ENCODE results near the gene ARL15. TPM values are rescaled to one million over a fixed set of nuclear protein-coding genes. Genes with fewer than 3 reads are reported as not detected.

The ARL15 gene
- total and polyA plus RNA-seq, 5 donors from 2014 or later = 16.5 to 27.7 (median 19.1) TPM

- ATAC-seq (ENCODE audit: low read depth in 2 of 2) (no peak), DNase-seq (no peak)
- no peaks in the 10 kb centered on the region for H3K36me3 ChIP-seq (ENCODE audit: control insufficient read depth, insufficient read depth, low read length)
- Mint-ChIP-seq H3K4me1 (peaks cover 0 to 21% (median 5%) of the 10 kb centered on the region in 4 donors), H3K27ac (no peak overlapping the region), H3K36me3 (peaks cover 16% of the 10 kb centered on the region), H3K9me3 (no peaks in the 10 kb centered on the region), H3K27me3 (no peaks in the 10 kb centered on the region), H3K4me3 (no peak overlapping the region)
- no peaks in the 10 kb centered on the region for H3K27me3 ChIP-seq (ENCODE audit: control insufficient read depth, insufficient read depth, low read length)
- H3K4me1 ChIP-seq (ENCODE audit: control insufficient read depth, insufficient read depth, low read length, poor library complexity, severe bottlenecking) = no peaks in the 10 kb centered on the region
- no peak overlapping the region for H3K4me3 ChIP-seq (ENCODE audit: low read depth, low read length)
- H3K27ac ChIP-seq (ENCODE audit: insufficient read depth, low read length, poor library complexity, severe bottlenecking) = no peak overlapping the region
- no peaks in the 10 kb centered on the region for H3K9me3 ChIP-seq (ENCODE audit: control insufficient read depth in 2 of 2, low read length in 2 of 2)
These were observed 151.1 kb downstream of the ARL15 start for GRCh38 chr5:54159153-54159892.

- Histone ChIP-seq H3K9me3 (ENCODE audit: control insufficient read depth in 2 of 2, low read length in 2 of 2) (no peaks in the 10 kb centered on the region), H3K27me3 (ENCODE audit: control insufficient read depth, insufficient read depth, low read length) (no peaks in the 10 kb centered on the region), H3K4me3 (ENCODE audit: low read depth, low read length) (no peak overlapping the region), H3K27ac (ENCODE audit: insufficient read depth, low read length, poor library complexity, severe bottlenecking) (no peak overlapping the region), H3K36me3 (ENCODE audit: control insufficient read depth, insufficient read depth, low read length) (no peaks in the 10 kb centered on the region), H3K4me1 (ENCODE audit: control insufficient read depth, insufficient read depth, low read length, poor library complexity, severe bottlenecking) (no peaks in the 10 kb centered on the region)
- Mint-ChIP-seq H3K27ac (no peak overlapping the region), H3K4me1 (peaks cover 0 to 13% (median 8%) of the 10 kb centered on the region in 4 donors), H3K4me3 (no peak overlapping the region), H3K9me3 (no peaks in the 10 kb centered on the region), H3K36me3 (peaks cover 18% of the 10 kb centered on the region), H3K27me3 (no peaks in the 10 kb centered on the region)
- DNase-seq = no peak
- ATAC-seq (ENCODE audit: low read depth in 2 of 2) = no peak
These were observed 153.8 kb downstream of the ARL15 start for GRCh38 chr5:54156577-54156976.

GRCh38 chr5:54150841-54151240 lies 159.5 kb downstream of the ARL15 start:
- Histone ChIP-seq H3K27ac (ENCODE audit: insufficient read depth, low read length, poor library complexity, severe bottlenecking) (no peak overlapping the region), H3K27me3 (ENCODE audit: control insufficient read depth, insufficient read depth, low read length) (no peaks in the 10 kb centered on the region), H3K9me3 (ENCODE audit: control insufficient read depth in 2 of 2, low read length in 2 of 2) (no peaks in the 10 kb centered on the region), H3K36me3 (ENCODE audit: control insufficient read depth, insufficient read depth, low read length) (no peaks in the 10 kb centered on the region), H3K4me1 (ENCODE audit: control insufficient read depth, insufficient read depth, low read length, poor library complexity, severe bottlenecking) (no peaks in the 10 kb centered on the region), H3K4me3 (ENCODE audit: low read depth, low read length) (no peak overlapping the region)
- Mint-ChIP-seq H3K4me1 (peaks cover 3 to 16% (median 4%) of the 10 kb centered on the region in 4 donors), H3K27ac (no peak overlapping the region), H3K36me3 (peaks cover 23% of the 10 kb centered on the region), H3K9me3 (no peaks in the 10 kb centered on the region), H3K27me3 (no peaks in the 10 kb centered on the region), H3K4me3 (no peak overlapping the region)
- no peak for DNase-seq
- no peak for ATAC-seq (ENCODE audit: low read depth in 2 of 2)

GRCh38 chr5:54148858-54149257 lies 161.5 kb downstream of the ARL15 start:
- Histone ChIP-seq H3K27me3 (ENCODE audit: control insufficient read depth, insufficient read depth, low read length) (no peaks in the 10 kb centered on the region), H3K36me3 (ENCODE audit: control insufficient read depth, insufficient read depth, low read length) (no peaks in the 10 kb centered on the region), H3K4me1 (ENCODE audit: control insufficient read depth, insufficient read depth, low read length, poor library complexity, severe bottlenecking) (no peaks in the 10 kb centered on the region), H3K4me3 (ENCODE audit: low read depth, low read length) (no peak overlapping the region), H3K27ac (ENCODE audit: insufficient read depth, low read length, poor library complexity, severe bottlenecking) (no peak overlapping the region), H3K9me3 (ENCODE audit: control insufficient read depth in 2 of 2, low read length in 2 of 2) (no peaks in the 10 kb centered on the region)
- no peaks in the 10 kb centered on the region for H3K27me3 Mint-ChIP-seq
- peaks cover 29% of the 10 kb centered on the region for H3K36me3 Mint-ChIP-seq
- ATAC-seq (ENCODE audit: low read depth in 2 of 2) (no peak), DNase-seq (no peak)
- H3K9me3 Mint-ChIP-seq = no peaks in the 10 kb centered on the region
- peaks cover 3 to 16% (median 4%) of the 10 kb centered on the region in 4 donors for H3K4me1 Mint-ChIP-seq
- peak overlapping the region in 2 of 3 donors; percentile 27 to 44 for H3K27ac Mint-ChIP-seq
- H3K4me3 Mint-ChIP-seq = no peak overlapping the region

GRCh38 chr5:54148067-54148845 lies 162.1 kb downstream of the ARL15 start:
- H3K27ac Mint-ChIP-seq = no peak overlapping the region
- H3K4me1 Mint-ChIP-seq = peaks cover 3 to 16% (median 4%) of the 10 kb centered on the region in 4 donors
- peaks cover 25% of the 10 kb centered on the region for H3K36me3 Mint-ChIP-seq
- DNase-seq (no peak), ATAC-seq (ENCODE audit: low read depth in 2 of 2) (no peak)
- no peaks in the 10 kb centered on the region for H3K9me3 Mint-ChIP-seq
- H3K27me3 Mint-ChIP-seq = no peaks in the 10 kb centered on the region
- H3K4me3 Mint-ChIP-seq = no peak overlapping the region
- H3K27me3 ChIP-seq (ENCODE audit: control insufficient read depth, insufficient read depth, low read length) = no peaks in the 10 kb centered on the region
- no peak overlapping the region for H3K4me3 ChIP-seq (ENCODE audit: low read depth, low read length)
- no peaks in the 10 kb centered on the region for H3K4me1 ChIP-seq (ENCODE audit: control insufficient read depth, insufficient read depth, low read length, poor library complexity, severe bottlenecking)
- no peaks in the 10 kb centered on the region for H3K9me3 ChIP-seq (ENCODE audit: control insufficient read depth in 2 of 2, low read length in 2 of 2)
- no peaks in the 10 kb centered on the region for H3K36me3 ChIP-seq (ENCODE audit: control insufficient read depth, insufficient read depth, low read length)
- H3K27ac ChIP-seq (ENCODE audit: insufficient read depth, low read length, poor library complexity, severe bottlenecking) = no peak overlapping the region

- Mint-ChIP-seq H3K4me3 (no peak overlapping the region), H3K36me3 (peaks cover 30% of the 10 kb centered on the region), H3K27ac (no peak overlapping the region), H3K27me3 (no peaks in the 10 kb centered on the region), H3K4me1 (peaks cover 3 to 11% (median 4%) of the 10 kb centered on the region in 4 donors), H3K9me3 (no peaks in the 10 kb centered on the region)
- Histone ChIP-seq H3K4me3 (ENCODE audit: low read depth, low read length) (no peak overlapping the region), H3K9me3 (ENCODE audit: control insufficient read depth in 2 of 2, low read length in 2 of 2) (no peaks in the 10 kb centered on the region), H3K27ac (ENCODE audit: insufficient read depth, low read length, poor library complexity, severe bottlenecking) (no peak overlapping the region), H3K36me3 (ENCODE audit: control insufficient read depth, insufficient read depth, low read length) (no peaks in the 10 kb centered on the region), H3K27me3 (ENCODE audit: control insufficient read depth, insufficient read depth, low read length) (no peaks in the 10 kb centered on the region), H3K4me1 (ENCODE audit: control insufficient read depth, insufficient read depth, low read length, poor library complexity, severe bottlenecking) (no peaks in the 10 kb centered on the region)
- ATAC-seq (ENCODE audit: low read depth in 2 of 2) = no peak
- DNase-seq = no peak
These were observed 163.5 kb downstream of the ARL15 start for GRCh38 chr5:54146916-54147315.

- H3K4me1 ChIP-seq (ENCODE audit: control insufficient read depth, insufficient read depth, low read length, poor library complexity, severe bottlenecking) = no peaks in the 10 kb centered on the region
- no peak overlapping the region for H3K27ac Mint-ChIP-seq
- no peaks in the 10 kb centered on the region for H3K9me3 Mint-ChIP-seq
- no peaks in the 10 kb centered on the region for H3K27me3 Mint-ChIP-seq
- H3K4me3 ChIP-seq (ENCODE audit: low read depth, low read length) = no peak overlapping the region
- H3K36me3 Mint-ChIP-seq = peaks cover 30% of the 10 kb centered on the region
- ATAC-seq (ENCODE audit: low read depth in 2 of 2) (no peak), DNase-seq (no peak)
- H3K4me1 Mint-ChIP-seq = peaks cover 3 to 10% (median 4%) of the 10 kb centered on the region in 4 donors
- H3K27me3 ChIP-seq (ENCODE audit: control insufficient read depth, insufficient read depth, low read length) = no peaks in the 10 kb centered on the region
- H3K4me3 Mint-ChIP-seq = no peak overlapping the region
- no peaks in the 10 kb centered on the region for H3K36me3 ChIP-seq (ENCODE audit: control insufficient read depth, insufficient read depth, low read length)
- no peaks in the 10 kb centered on the region for H3K9me3 ChIP-seq (ENCODE audit: control insufficient read depth in 2 of 2, low read length in 2 of 2)
- H3K27ac ChIP-seq (ENCODE audit: insufficient read depth, low read length, poor library complexity, severe bottlenecking) = no peak overlapping the region
These were observed 164.0 kb downstream of the ARL15 start for GRCh38 chr5:54146390-54146789.
